Middle frontal gyrus (tissue), 1 donor: ENCODE measurements around the gene CD48.
"Not testable (repeated sequence)": the region's sequence is repeated elsewhere in the genome, so short reads cannot be mapped to it uniquely, and the experiment has no call there.

Source experiments
- DNase-seq: peaks from one replicate; pipeline ENCODE4 v3.0.0-alpha.2; 2015; ENCODE audit warnings: low spot score; ENCODE audit errors: extremely low spot score

The CD48 gene

GRCh38 chr1:160741612-160742348 lies 30.2 kb upstream of the CD48 start:
- DNase-seq = no peak

DNA sequence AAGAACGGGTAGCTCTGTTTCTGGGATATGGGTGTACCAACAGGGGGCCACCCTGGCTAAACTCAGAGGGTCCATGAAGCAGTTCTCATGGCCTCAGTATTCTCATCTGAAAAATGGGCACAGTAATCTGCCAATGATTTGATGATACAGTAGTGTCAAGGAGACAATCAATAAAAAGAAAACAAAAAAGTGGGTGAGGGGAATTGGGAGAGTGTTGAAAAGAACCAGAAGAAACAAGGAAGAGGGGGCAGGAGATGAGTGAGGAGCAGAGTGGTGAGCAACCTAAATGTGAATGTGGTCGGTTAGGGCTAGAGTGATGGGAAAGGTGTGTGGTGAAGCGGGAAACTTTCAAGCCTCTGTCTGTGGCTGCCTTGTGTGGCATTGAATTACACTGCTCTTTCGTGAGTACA lies 29.5 kb upstream of the CD48 start:
- no peak for DNase-seq

- no peak for DNase-seq
Observed at GRCh38 chr1:160740133-160740688, 28.6 kb upstream of the CD48 start.

DNA sequence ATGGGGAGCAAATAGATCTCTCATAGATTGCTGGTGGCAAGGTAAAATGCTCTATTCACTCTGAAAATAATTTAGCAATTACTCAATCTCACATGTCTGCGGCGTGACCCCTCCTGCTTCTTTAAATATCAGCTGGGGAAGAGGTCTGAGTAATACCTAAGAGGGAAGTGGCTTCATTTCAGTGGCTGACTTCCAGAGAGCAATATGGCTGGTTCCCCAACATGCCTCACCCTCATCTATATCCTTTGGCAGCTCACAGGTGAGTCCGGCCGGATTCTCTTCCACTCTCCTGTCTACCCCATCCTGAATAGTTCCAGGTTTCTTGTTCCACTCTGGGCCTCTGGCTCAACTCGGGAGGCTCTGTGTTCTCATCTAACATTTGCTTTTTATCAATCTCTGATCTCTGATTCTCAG lies 27.5 kb upstream of the CD48 start, which contains the start of gene SLAMF7:
TSS of gene SLAMF7 (plus strand) at position 150 of the 414 bp plus-strand sequence. CDS start at position 205, 55 bp downstream.
- no peak for DNase-seq

DNA sequence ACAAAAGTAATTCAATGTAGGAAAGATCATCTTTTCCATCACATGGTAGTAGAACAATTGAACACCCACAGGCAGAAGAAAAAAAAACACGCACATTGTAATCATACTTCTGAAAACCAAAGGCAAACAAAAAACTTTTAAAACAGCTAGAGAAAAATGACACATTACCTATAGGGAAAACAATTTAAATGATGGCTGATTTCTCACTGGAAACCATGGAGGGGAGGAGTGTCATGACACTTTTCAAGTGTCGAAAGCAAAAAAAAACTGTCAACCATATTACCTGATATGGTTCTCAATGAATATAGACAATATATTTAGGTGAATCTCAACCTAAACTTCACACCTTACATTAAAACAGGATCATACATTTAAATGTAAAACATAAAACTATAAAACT lies 26.6 kb upstream of the CD48 start:
- no peak for DNase-seq

DNA sequence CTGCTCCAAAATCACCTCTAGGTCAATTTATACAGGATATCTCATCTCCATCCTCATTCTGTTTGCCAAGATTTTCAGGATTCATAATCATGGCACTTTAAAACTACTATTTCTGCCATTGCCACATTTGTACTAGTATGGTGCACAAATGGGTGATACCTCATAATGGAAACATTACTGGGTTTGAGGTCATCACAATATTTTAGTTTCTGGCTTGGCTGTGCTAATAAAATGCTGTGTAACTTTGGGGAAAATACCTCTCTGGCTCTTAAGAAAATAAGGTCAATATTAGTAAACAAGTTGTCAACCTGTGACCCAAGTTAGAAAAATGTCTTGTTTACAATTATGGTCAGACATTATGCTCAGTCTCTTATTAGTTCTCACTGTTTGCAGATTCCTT lies 22.7 kb upstream of the CD48 start:
- DNase-seq = no peak

GRCh38 chr1:160733898-160734297 lies 22.3 kb upstream of the CD48 start:
- DNase-seq = no peak

- no peak for DNase-seq
Observed at GRCh38 chr1:160731990-160732389, 20.4 kb upstream of the CD48 start.

- not testable (repeated sequence) for DNase-seq
Observed at GRCh38 chr1:160731564-160731963, 19.9 kb upstream of the CD48 start.

- no peak for DNase-seq
Observed at GRCh38 chr1:160727316-160727640, 15.7 kb upstream of the CD48 start.

GRCh38 chr1:160726498-160727315 lies 15.1 kb upstream of the CD48 start:
- DNase-seq = peak; percentile 20

DNA sequence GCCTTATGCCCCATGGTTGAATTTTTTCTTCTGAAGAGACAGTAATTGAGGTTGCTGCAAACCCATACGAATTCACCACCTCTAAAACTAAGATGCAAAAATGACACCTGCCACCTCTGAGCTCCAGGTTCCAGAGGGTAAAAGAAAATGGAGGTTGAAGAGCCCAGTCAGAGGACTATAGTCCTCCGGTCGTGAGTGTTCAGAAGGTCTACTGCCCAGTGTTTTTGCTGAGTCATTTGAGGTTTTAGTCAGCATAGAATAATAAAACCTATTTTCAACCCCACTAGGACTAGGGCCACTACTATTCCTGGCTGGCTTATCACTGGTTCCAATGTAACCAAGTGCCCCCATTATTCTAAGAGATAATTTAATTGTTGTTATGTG lies 14.5 kb upstream of the CD48 start:
- DNase-seq = no peak

DNA sequence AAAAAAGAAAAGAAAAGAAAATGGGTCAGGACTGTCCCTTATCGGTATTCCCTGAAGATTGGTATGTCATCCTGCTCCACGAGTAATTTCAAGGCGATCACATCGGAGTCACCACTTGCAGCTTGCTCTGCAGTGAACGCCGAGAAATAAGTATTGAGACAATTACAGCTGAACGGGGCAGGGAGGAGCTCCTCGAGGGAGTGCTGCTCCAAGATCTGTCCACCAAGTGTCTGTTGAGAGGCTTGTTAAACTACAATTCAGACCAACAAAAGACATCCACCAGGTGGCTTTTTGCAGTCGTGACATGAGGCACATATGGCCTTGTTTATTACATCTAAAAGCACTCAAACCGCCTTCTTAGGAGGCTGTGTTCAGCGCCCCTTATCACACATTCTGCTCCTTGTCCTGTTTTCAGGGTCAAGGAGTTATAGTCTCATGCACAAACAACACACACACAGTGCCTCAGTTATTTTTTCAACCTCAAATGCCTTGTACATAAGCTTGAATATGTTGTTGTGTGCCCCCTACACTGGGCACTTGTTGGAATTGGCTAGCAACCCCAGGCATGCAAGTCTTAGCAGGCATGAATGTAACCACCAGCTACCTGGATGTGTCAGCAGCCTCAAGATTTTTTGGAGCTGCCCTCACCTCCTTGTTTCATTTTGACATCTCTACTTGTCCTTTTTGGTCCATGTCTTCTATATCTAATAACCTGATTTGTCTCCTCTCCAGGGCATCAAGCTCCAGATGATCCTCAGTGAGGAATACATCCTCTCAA lies 13.0 kb upstream of the CD48 start:
- DNase-seq = no peak

GRCh38 chr1:160723332-160723731 lies 11.7 kb upstream of the CD48 start:
- DNase-seq = no peak

DNA sequence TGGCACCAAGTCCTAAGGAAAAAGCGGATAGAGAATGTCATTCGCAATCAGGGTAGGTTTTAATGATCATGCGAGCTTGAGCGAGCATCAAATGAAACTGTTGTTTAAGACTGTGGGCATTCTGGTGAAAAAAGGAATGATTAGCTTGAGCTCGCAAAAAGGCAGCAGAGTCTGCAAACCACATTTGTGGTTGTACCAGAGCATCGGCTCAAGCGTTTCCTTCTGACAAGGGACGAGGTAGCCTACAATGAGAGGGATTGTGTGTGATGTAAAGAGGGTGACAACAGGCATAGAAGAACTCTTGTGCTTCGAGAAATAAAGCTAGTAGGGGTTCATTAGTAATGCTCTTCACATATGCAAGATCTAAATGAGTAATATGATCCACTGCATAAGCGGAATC lies 11.1 kb upstream of the CD48 start:
- no peak for DNase-seq

GRCh38 chr1:160721473-160721872 lies 9.9 kb upstream of the CD48 start:
- DNase-seq = no peak

- no peak for DNase-seq
Observed at GRCh38 chr1:160720356-160721085, 8.9 kb upstream of the CD48 start.

GRCh38 chr1:160718210-160718609 lies 6.6 kb upstream of the CD48 start:
- DNase-seq = no peak

GRCh38 chr1:160717306-160717705 lies 5.7 kb upstream of the CD48 start:
- DNase-seq = no peak

DNA sequence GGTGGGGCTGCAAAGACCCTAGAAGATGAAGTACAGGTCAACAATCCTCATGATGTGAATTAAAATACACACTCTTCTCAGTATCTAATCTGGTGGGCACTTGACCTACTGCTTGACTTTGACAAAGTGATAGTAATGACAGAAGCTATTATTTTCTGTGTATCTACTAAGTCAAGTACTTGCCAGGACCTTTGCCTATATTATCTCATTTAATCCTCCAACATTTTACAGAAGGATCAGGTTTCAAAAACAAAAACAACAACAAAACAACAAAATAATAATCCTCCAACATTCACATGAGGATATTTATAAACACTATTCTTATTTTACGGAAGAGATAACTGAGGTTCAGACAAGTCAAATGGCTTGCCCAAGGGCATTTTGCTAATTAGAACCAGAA lies 4.4 kb upstream of the CD48 start:
- DNase-seq = no peak

GRCh38 chr1:160714034-160714648 lies 2.5 kb upstream of the CD48 start:
- not testable (repeated sequence) for DNase-seq
